HG03432 (cell line): ENCODE data around the gene NTM.

Experiments
- ATAC-seq: cut with Tn5 transposase; IDR thresholded peaks from one replicate; pipeline ENCODE4 v1.9.1; 2021; ENCODE audit warnings: mild to moderate bottlenecking, moderate library complexity; ENCODE audit not compliant: unreplicated experiment

The NTM gene

DNA sequence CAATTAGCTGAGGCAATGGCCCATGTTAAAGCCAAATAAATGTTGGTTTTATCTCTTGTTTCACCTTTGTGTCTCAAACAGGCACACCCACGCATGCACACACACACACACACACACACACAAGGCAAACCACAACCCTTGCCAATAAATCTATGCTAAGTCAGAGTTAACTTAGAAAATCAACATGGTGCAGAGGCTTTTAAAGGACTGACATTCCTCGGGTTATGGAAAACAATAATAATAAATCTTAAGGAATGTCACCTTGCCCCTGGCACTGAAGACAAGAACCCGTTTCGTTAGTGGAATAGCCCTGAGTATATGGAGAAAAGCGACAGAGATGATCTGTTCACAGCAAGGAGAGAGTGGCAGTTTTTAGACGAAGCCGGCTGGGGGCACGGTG lies 326.3 kb downstream of the NTM start:
- ATAC-seq: no peak

DNA sequence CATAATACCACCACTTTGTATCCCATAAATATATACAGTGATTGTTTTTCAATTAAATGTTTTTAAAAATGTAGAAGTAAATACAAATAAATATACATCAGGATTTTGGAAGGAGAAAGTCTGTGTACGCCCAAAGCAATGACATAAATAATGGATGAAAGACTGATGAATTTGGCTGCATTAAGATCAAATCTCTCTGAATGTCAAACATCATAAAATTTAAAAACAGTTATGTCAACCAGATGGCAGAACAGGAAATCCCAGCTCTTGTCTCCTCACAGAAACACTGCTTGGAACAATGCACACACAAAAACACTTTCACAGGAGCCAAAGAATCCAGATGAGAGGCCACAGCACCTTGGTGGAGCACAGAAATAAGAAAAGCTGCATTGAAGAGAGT lies 332.9 kb downstream of the NTM start:
- no peak for ATAC-seq

DNA sequence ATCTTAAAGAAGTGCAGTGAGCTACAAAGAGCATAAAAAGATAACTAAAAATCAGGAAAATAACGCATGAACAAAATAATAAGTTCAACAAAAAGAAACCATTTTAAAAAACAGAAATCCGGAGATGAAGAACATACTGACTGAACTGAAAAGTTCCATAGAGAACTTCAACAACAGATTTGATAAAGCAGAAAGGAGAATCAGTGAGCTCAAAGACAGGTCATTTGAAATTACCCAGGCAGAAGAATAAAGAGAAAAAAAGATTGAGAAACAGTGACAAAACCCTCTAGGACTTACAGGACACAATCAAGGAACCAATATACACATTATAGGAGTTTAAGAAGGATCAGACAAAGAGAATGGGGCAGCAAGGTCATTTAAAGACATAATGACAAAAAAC lies 334.3 kb downstream of the NTM start:
- no peak for ATAC-seq

DNA sequence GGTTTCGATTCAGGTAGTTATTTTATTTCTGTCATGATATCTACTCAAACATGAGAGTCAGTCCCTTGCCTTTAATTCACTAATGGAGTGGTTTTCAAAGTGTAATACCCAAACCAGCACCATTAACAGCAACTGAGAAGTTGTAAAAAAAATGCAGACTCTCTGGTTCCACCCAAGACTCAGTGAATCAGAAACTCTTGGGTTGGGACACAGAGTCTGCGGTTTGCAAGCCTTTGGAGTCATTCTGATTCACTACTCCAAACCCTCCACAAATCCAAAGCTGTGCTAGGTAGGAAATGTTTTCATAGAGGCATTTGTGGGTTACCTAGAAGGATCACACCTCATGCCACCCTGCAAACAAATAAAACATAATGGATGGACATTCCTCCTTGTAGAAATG lies 340.1 kb downstream of the NTM start:
- ATAC-seq: no peak

DNA sequence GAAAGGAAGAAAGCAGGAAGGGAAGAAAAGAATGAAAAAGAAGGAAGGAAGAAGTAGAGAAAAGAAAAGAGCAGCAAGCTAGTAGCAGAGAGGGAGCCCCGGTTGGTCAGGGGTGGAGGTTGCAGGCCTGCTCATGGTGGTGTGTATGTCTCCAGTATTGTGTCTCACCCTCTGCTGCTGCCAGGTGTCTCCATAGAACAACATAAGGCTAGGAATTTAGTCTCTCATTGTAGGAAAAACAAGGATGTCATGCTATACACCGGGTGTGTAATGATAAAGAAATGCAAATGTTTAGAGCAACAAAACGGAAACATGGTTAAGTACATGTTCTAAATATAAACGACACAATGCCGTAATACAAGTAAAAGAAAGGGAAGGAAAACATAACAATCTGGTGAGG lies 342.5 kb downstream of the NTM start:
- ATAC-seq: no peak

DNA sequence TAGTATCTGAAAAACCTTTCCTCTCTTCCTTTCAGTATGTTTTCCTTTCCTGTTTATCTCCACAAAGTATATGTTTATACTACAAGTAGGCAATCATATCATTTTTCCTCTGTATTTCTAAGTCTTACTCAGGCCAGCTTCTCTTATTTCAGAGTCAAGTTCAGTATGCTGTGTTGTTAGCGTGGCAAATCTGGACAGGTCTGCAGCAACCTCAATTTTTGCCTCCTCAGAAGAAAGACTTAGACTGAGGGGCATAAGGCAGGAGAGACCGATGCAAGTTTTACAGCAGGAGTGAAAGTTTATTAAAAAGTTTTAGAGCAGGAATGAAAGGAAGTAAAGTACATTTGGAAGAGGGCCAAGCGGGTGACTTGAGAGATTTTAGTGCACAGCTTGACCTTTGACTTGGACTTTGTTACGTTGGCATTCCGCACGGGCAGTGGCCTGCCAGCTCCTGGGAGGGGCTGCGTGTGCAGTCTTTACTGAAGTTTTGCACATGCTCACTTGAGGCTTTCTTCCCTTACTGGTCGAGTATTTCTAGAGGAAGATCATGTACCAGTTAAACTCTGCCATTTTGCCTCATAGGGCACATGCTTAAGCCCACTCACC lies 343.2 kb downstream of the NTM start:
- ATAC-seq: no peak

DNA sequence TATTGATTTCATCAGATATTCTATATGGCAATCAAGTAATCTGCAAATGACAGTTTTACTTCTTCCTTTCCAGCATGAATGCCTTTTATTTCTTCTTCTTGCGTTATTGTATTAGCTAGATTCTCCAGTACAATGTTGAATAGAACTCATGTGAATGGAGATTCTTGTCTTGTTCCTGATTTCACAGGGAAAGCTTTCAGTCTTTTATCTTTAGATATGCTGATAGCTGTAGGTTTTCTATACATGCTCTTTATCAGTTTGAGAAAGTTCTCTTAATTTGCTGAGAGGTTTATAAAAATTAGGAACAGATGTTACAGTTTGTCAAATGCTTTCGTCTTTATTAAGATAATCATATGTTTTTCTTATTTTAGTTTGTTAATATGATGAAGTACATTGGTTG lies 347.2 kb downstream of the NTM start:
- ATAC-seq: no peak

DNA sequence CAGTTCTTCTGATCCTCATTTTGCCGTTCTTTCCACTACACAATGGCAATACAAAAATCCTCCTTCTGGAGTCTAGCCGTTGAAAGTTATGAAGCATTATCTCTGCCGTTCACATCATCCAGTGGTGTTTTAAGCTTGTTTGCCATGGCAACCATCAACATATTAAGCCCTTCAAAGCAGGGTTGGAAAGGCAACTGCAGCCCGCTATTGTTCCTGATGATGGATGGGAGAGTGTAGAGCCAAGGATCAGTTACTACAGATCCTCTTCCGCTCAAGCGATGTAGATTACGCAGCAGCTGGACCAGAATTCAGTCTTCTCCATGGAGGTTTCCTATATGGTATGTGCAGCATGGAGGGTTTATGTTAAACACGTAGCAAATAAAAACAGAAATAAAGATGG lies 352.7 kb downstream of the NTM start:
- no peak for ATAC-seq

DNA sequence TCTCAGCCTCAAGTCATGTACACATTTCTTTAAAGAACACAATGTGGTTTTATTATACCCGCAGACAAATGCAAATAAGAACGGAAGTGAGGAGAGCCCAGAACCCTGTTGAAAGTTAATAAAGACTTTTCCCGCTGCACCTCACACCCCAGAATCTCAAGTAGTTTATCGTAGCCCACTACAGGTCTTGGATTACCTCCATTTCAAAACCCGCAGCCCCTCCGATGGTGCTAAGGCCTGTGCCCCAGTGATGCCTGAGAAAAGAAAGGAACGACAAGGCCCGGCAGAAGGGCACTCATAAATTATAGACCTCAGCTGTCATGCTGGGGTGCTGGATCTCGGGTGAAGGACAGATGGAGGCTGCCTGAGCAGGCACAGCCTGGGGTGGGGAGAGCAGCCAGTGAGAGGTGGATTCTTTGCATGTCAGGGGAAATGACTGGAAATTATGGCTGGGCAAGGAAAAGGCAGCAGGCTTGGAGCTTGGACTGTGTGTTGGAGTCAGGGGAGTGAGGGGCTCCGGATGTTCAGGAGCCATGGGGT lies 354.1 kb downstream of the NTM start:
- no peak for ATAC-seq

DNA sequence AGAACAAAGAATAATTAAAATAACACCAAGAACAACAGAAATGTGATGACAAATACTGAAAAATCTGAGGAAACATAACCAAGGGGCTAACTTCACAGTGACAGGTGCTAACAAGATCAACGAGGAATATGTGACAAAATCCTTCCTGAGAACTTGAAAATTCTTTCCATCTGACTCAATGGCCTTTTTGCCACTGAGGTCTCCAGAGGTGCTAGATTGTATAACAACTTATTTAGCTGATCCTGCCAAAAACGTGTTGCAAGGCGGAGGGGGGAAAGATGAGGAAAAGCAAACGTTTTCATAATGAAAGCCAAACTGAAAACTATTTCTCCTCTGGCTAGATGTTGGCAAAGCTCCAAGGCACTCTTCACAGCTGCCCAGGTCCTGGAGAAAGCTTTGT lies 364.5 kb downstream of the NTM start:
- no peak for ATAC-seq

DNA sequence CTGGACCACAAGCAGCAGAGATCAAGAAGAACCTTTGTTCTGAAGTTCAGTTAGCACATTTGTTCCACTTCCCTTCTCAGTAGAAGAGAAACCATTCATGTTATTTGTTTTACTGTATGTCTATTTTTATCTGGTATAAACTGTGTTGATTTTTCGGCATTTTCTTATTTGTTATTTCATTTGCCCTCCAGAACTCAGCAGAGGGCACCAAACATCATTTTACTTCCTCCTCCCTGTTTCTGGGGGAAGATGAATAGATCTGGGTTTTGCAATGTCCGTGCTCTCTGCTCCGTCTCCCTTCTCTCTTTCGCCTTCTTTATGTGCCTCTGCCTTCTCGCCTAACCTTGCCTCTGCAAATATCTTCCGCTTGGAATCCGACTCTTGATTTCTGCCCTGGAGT lies 366.9 kb downstream of the NTM start:
- no peak for ATAC-seq

DNA sequence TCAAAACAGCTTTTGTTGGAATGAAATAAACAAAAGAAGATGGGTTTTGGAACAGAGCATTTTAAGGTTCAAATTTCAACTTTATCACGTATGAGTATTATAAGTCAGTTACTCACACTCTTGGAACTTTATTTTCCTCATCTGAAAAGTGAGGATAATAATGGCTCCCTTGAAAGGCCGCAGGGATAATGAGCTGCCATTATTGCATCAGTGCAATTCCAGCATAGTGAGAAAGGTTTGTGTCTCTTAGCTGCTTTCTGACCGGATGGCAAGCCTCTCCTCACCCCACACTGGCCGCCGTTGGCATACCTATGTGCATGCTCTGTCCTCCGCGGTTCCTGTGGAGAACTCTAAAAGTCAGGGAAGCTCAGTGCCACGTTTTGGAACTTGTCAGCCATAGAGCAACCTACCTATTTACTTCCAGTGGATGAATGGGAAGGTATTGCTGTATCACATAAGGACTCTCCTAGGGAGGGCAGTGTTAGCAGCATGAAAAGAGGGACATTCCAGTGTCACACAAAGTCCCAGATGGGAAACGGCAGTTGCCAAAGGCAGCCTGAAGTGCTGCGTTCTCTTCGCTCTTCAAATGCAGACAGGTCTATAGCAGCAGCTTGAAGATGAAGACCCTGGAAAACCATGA lies 368.9 kb downstream of the NTM start:
- ATAC-seq: no peak

DNA sequence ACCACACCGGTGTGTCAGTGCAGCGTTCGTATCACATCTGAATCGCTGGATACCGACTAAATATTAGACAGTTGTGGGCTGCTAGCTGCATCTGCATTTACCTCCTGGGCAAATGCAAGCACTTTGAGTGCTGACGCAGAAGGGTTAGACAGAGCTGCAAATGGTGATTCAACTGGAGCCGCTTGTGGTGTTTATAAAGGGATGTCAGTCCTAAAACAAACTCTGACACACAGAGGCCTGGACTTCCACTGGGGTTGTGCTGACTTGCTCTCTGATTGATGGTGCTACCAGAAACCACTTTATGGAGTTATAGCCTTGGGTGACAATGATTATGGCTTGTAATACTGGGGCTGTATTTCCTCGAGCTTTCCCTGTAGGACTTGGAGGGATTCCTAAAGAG lies 374.4 kb downstream of the NTM start:
- no peak for ATAC-seq

DNA sequence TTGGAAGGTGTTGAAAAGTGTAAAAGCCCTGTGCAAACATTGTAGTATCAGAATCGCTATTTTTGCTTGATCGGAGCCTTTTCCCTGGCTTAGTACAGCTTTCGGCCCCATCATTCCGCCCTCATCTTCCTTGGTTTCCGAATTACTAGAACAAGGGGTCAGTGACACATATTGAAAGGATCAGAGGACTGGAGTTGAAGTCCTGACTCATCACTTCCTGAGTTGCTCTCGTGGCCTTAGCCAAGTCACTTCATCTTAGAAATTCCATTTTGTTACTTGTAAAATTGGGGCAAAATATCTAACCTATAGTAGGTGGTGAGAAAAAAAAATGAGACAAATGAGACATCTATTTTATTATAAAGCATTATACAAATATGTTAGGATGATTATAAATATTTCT lies 375.0 kb downstream of the NTM start:
- ATAC-seq: no peak

DNA sequence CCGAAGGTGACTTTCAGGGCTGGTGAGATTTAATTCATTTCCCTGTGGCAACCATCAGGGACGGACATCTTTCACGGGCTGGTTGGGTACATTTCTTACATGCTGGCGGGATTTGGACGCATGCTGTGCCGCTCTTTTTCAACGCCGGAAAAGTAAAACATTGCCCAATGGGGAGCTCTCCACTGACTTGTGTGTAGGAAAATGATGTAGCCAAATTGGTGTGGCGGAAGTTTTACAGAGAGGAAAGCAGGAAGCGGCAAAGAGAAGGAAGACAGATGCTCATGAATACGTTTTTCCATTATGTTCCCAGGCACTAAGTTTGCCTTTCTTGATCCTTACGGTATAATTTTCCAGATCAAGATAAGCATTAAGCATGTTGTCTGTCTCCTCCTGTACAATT lies 375.8 kb downstream of the NTM start:
- ATAC-seq: no peak

DNA sequence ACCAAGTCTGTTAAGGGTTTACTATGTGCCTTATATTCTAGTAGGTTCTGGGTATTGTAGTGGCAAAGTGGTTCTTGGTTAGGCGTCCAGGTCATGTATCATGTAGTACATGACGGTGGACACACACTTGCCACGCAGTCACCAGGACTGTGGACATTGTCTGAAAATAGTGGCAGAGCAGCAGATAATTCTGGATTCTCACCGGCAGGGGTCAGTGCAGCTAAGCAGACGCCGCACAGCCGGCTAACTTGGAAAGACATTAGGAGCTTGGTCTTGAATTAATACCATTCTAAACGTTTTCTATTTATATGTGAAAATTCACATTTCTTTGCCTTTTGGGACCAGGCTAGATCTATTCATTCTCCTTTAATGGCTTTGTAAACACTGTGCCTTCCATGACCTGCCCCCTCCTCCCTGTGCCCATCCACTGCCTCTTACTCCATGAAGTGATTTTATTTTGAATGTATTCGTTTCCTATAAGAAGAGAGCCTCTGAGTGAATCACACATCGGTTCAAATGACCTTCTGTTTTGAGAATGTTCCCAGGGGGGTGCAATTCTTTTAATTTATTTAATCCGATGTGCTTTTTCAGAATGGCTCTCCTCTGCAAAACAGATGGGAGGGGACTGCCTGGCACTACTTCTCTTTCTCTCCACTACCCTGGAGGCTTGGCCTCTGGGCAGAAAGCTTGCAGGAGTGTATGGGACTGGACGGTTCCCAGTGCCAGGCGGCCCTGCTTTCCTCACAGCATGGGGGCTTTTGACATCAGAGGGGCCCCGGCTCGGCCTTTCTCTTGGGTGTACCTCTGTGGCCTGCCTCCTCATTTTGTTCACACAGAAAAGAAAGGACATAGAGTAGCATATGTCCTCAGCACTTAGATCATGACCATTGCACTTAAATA lies 378.0 kb downstream of the NTM start:
- peak; percentile 87 for ATAC-seq

DNA sequence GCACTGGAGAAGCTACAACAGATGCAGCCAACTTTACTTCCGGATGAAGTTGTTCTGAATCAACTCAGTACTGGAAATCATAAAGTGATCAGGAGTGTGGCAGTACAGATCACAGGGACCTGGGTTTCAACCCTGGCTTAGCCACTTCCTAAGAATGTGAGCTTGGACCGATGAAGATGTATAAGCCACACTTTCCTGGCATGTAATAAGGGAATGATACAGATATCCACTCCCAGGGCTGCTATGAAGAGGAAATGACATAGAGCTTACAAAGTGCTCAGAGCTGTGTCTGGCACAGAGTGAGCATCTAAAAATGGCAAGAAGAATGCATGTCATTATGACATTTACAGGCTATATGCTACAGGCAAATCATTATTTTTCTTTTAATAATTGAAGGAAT lies 378.7 kb downstream of the NTM start:
- no peak for ATAC-seq

DNA sequence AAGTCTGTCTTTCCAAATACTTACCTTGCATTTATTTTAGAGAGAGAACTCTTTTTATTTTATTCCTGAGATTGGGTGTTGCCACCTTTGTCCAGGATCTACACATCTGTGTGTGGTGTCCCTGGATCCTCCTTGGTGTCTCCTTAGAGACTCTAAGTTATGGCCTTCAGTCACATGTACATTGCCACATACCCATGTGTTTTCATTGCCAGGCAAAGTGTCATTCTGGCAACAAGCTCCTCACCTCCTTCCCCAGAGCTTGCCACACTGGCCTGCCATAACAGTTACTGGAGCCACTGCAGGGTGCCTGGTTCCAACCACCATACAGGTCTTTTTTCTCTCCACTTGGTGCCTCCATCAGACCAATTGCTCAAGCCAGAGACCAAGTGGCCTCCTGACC lies 379.7 kb downstream of the NTM start:
- ATAC-seq: no peak

DNA sequence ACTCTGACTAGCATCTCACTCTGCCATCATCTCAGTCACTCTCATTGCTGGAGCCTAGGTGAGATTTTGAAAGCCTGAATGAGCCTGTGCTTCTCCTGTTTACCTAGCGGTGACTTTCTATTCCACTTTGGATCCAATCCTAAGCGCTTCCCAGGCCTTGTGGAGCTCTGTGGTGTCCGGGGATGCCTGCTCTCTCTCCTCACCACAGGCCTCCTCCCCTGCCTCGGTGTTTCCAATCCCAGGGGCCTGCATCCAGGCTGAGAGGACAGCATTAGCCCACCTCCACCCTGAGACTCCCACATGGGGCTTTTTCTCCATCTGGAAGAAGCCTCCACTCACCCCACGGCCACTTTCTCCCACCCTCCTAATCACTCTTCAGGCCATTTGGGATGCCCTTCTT lies 380.3 kb downstream of the NTM start:
- no peak for ATAC-seq

DNA sequence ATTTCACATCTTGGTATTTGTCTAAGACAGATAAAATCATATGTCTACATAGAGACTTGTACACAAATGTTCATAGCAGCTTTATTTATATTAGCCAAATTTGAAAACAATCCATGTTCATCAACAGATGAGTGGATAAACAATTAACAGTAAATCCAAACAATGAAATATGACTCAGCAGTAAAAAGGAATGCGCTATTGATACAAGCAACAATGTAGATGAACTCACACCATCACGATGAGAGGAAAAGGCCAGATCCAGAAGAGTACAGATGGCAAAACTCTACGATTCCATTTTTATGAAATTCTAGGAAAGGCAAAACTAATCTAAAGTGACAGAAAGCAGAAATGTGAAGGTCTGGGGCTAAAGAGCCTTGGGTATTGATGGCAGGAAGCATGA lies 384.3 kb downstream of the NTM start:
- ATAC-seq: no peak

DNA sequence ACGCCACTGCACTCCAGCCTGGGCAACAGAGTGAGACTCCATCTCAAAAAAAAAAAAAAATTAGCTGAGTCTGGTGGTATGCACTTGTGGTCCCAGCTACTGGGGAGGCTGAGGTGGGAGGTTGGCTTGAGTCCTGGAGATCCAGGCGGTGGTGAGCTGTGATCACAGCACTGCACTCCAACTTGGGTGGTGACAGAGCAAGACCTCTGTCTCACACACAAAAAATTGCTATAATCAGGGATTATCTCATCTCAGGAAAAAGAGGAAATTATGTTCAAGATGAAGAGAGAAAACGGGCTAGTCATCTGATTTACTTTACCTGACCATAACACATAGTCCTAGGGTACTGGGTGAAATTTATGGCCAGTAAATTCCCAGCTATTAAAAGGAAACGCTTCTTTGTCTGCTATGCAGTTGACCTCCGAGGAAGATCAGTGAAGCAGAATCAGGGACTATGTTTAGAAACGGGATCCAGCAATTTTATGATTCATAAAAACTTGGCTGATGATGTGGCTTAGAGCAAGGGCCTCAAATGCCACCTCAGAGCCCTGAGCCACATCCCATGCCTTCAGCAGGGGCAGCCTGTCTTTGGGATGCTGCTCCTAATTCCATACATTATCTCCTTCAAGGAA lies 386.2 kb downstream of the NTM start:
- no peak for ATAC-seq
